CD4-positive, alpha-beta T cell treated with Interleukin-6 for 4 hours (primary cell): Measurements from ENCODE around the gene OCLN.
"Not testable (repeated sequence)": the region's sequence is repeated elsewhere in the genome, so short reads cannot be mapped to it uniquely, and the experiment has no call there.

ENCODE experiments used
- DNase-seq: peaks from one replicate; pipeline ENCODE4 v3.0.0-alpha.2; 2020; ENCODE audit warnings: mixed read lengths

Gene OCLN

DNA sequence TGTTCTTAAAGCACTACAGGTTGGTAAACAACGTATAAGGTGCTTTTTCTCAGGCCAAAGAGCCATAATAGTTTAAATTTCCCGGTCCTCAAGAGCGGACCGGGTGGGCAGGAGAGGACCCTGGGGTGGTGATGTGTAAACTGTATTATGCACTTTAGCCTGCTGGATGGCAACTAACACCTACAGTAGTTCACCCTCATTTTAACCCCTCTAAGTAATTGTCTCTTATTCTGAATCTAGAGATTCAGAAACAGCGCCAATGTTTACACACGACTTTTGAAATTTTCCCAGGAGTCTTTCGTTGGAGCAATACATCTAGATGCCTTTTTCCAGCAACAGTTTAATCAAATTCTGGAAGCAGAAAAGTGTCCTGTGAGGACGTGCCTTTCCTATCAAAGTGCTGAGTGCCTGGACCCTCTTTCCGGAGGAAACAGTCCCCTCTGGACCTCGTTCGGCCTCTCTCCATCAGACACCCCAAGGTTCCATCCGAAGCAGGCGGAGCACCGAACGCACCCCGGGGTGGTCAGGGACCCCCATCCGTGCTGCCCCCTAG is 676 bp upstream of the OCLN start:
- no peak for DNase-seq

DNA sequence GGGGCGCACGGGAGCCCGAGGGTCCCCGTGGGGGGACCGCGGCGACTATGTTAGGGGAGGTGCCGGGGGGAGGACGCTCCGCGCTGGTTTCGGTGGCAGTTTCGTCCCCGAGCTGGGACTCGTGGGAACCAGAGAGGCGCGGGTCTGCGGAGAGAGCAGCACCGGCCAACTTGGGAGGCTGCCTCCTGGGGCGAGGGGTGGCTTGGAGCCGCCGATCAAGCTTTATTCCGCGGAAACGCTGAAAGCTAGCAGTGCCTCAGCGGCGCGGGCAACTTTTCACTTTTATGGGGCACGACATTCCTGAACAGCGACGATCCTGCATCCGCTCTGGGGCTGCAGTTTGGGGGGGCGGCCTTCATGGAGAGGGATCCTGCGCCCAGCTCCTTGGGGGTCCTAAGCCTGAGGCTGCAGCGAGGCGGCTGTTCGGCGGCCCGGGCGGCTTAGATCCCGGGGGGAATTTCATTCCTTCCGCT is 369 bp downstream of the OCLN start:
- DNase-seq = no peak

DNA sequence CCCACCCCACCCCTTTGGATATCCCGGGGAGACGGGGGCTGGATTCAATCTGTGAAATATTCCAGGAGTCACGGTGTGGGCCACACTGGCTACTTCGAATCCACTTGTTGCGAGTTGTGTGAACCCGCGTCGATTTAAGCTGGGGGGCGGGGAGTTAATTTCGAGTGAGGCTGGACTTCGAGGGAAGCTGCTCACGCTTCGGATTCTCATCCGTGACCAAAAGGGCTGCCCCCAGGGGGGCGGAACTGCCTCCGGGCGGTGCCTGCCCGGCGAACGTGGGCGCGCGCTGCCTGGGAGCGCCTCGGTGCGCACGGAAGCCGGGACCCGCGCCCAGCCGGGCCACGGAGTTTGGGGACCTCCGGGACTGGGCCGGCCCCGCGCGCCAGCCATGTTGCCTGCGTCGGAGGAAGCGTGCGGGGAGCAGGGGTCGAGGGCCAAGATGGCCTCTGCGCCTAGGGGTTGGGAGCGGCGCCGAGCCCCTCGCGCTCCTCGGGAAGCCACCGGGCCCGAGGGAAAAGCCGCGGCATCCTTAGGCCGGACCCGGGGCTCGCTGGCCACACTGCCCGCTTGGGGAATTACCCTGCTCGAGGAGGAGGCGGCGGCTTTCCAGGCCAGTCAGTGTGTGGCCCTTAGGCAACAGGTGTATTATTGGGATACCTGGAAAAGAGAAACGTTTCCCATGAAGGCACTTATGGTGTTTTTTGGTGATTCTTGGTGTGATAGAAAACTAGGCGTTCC is 975 bp downstream of the OCLN start:
- DNase-seq = no peak

DNA sequence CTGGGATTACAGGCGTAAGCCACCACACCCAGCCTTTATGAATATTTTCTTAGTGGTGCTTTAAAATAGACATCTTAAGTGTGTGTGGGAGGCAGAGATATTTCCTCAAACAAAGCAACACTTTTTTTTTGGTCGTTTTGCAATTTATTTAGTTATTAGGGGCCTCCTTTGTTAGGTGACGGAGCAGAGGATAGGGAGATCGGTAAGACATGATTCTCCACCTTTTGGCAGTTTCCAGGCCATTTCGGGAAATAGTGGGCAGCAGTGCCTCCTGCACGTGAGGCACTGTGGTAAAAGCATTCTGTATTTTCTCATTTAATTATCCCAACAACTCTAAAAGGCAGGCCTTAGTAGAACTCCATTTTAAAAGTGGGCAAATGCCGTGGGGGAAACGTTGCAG is 1.9 kb downstream of the OCLN start:
- no peak for DNase-seq

DNA sequence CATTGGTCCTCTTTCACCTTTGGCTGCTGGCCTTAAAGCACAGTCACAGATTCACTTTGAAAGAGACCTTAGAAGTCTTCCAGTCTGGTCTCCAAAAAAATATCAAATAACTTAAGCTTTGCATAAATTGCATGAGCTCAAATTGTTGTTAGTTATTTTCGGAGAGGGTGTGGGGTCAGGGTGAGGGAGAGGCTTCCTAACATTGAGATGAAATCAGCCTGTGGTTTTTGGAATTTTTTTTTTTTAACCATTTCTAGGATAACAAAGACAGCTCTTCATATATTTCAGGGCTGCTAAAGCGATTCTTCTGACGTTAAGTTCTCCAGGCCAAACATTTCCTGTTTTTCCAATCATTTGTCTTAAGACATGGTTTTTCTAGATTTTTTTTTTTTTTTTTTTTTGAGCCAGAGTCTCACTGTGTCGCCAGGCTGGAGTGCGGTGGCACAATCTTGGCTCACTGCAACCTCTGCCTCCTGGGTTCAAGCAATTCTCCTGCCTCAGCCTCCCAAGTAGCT is 4.5 kb downstream of the OCLN start:
- DNase-seq = no peak

DNA sequence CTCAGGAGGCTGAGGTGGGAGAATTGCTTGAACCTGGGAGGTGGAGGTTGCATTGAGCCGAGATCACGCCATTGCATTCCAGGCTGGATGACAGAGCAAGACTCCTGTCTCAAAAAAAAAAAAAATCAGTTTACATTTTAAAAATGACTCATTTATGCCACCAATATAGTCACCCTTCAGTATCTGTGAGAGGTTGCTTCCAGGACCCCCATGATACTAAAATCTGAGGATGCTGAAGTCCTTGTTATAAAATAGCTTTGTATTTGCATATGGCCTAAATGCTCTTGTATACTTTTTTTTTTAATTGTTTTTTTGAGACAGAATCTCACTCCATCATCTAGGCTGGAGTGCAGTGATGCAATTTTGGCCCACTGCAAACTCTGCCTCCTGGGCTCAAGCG is 5.8 kb downstream of the OCLN start:
- no peak for DNase-seq

DNA sequence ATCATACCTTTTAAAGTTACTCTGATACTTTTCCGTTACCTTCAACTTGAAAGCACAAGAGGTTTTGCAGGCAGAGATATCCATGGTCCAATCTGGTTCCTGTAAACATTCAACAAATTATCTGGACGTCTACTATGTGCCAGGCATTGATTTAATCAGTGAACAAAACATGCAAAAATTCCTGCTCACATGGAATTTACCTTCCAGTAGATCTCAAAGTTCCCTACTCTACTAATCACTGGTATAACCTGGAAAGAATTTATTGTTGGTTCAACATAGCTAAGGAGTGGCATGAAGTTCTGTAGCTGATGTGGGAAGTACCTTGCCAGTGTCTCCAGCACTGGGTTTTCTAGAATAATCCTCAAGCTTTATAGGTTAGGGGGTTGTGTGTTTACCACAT is 9.8 kb downstream of the OCLN start:
- DNase-seq = no peak

- no peak for DNase-seq
Observed at GRCh38 chr5:69502767-69503488, 10.3 kb downstream of the OCLN start.

DNA sequence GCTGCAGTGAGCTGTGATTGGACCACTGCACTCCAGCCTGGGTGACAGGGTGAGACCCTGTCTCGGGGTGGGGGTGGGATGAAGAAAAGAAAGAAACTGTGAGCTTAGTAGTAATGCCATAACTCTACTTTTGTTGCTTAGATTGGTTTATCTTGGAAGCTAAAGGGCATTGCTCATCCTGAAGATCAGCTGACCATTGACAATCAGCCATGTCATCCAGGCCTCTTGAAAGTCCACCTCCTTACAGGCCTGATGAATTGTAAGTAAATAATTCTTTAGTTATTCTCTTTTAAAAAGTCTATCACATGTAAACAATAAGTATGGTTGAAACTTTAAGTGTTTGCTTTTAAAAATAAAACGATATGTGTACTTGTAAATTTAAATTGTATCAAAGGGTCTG is 11.4 kb downstream of the OCLN start:
- no peak for DNase-seq

DNA sequence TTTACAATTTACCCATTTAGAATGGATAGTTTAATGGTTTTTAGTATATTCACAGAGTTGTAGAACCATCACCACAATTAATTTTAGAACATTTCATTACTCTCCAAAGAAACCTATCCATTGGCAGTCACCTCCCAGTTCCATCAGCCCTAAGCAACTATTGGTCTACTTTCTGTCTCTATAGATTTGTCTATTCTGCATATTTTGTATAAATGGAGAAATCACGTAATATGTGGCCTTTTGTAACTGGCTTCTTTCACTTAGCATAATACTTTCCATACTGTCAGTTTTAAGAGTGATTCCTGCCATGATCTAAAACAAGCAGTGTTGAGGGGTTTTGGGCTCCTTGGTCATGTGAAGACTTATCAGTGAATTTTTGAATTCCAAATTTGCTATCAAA is 12.7 kb downstream of the OCLN start:
- no peak for DNase-seq

- DNase-seq = no peak
Observed at GRCh38 chr5:69509212-69509611, 16.6 kb downstream of the OCLN start.

DNA sequence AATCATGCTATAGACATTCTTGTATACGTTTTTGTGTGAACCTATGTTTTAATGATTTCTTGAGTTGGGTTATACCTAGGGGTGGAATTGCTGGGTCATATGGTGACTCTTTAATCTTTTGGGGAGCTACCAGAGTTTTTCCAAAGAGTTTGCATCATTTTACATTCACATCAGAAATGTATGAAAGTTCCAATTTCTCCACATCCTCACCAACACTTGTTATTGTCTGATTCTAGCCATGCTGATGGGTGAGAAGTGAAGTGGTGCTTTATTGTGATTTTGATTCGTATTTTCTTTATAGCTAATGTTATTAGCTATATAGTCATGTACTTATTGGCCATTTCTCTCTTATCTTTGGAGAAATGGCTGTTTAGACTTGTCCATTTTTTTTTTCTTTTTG is 18.1 kb downstream of the OCLN start:
- no peak for DNase-seq

- no peak for DNase-seq
Observed at GRCh38 chr5:69512740-69513260, 20.2 kb downstream of the OCLN start.

DNA sequence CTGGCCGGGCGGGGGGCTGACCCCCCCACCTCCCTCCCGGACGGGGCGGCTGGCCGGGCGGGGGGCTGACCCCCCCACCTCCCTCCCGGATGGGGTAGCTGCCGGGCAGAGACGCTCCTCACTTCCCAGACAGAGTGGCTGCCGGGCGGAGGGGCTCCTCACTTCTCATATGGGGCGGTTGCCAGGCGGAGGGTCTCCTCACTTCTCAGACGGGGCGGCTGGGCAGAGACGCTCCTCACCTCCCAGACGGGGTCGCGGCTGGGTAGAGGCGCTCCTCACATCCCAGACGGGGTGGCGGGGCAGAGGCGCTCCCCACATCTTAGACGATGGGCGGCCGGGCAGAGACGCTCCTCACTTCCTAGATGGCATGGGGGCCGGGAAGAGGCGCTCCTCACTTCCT is 23.0 kb downstream of the OCLN start:
- not testable (repeated sequence) for DNase-seq

DNA sequence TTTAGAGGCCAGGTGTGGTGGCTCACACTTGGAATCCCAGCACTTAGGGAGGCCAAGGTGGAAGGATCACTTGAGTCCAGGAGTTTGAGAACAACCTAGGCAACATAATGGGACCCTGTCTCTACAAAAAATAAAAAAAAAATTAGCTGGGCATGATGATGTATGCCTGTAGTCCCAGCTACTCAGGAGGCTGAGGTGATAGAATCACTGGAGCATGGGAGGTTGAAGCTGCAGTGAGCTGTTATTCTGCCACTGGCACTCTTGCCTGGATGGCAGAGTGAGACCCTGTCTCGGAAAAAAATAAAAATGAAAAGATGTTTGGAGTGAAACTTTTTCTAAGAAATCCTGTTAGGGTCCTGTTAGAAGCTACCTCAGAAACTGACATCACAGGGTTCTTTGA is 24.2 kb downstream of the OCLN start:
- DNase-seq = no peak

- no peak for DNase-seq
Observed at GRCh38 chr5:69517763-69518212, 25.2 kb downstream of the OCLN start.

- DNase-seq = no peak
Observed at GRCh38 chr5:69519285-69519684, 26.7 kb downstream of the OCLN start.

GRCh38 chr5:69522035-69522434 is 29.4 kb downstream of the OCLN start:
- no peak for DNase-seq

DNA sequence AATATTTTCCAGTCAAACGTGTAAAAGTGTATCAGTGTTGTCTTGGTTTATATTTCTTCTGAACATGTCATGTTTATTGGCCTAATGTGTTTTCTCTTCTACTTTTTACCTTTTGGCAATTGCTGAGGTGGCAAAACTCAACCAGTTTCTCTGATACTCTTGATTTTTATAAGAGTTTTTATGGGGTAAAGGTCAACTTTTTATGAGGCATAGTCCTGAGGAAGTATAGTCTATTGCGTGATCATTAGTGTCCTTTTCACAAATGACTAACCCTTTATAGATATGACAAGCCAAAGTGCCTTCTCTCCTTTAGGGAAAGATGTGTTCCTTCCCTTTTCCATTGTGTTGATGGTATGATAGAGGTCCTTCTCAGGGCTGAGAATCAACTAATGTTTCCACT is 32.9 kb downstream of the OCLN start:
- DNase-seq = no peak

DNA sequence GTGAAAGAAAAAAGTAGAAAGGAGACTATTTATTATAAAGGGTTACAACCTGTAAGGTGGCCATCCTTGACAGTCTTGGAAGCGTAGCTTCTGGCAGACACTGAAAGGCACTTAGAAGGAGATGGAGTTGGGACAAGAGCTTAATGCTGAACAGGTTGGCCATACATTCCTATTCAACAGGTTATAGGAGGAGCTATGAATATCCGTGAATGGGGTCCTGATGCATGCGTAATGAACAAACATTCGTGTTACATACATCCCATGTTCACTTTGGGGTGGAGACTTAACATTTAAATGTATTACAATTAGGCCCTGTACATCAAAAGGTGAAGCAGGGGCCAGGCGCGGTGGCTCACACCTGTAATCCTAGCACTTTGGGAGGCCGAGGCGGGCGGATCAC is 34.1 kb downstream of the OCLN start:
- no peak for DNase-seq

DNA sequence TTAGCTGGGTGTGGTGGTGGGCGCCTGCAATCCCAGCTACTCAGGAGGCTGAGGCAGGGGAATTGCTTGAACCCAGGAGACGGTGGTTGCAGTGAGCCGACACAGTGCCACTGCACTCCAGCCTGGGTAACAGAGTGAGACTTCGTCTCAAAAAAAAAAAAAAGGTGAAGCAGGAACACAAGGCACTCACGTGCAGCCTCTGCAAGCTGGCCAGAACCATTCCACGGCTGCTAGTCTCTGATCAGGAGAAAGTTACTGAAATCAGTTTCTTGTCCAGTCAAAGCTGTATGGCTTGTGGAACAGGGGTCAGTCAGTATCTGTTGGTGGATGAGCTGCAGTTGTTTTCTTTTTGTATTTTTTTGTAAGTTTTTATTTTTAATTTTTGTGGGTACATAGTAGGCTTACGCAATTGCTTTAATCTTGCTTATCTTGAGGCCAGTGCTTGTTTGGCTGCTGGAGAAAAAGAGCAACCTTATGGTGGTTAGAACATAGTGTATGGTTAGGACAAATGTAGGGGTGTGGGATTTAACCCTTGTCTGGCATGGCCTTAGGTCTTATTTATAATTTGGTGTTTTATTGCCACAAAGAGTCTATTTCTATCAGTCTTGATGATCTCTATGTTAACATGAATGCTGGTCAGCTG is 34.7 kb downstream of the OCLN start:
- no peak for DNase-seq

GRCh38 chr5:69528035-69528434 is 35.4 kb downstream of the OCLN start:
- DNase-seq = no peak

GRCh38 chr5:69528609-69529008 is 36.0 kb downstream of the OCLN start:
- DNase-seq = no peak
